GM12873 (cell line): ENCODE measurements around the gene FAM124A.

Experiments
- CTCF ChIP-seq: IDR thresholded peaks from 2 replicates; pipeline ENCODE4 v1.5.1; 2012; ENCODE audit warnings: low read depth, mild to moderate bottlenecking, moderate library complexity, low read length, control low read depth; ENCODE audit not compliant: insufficient read depth; ENCODE audit errors: missing control alignments

FAM124A gene

GRCh38 chr13:51313619-51314018 lies 91.4 kb downstream of the FAM124A start:
- no peak for TF ChIP-seq CTCF

GRCh38 chr13:51317262-51317661 lies 95.1 kb downstream of the FAM124A start:
- TF ChIP-seq CTCF, result no peak

GRCh38 chr13:51318015-51318414 lies 95.8 kb downstream of the FAM124A start:
- no peak for TF ChIP-seq CTCF

- TF ChIP-seq CTCF, result no peak
Measured at GRCh38 chr13:51318876-51319275, 96.7 kb downstream of the FAM124A start.

- no peak for TF ChIP-seq CTCF
Measured at GRCh38 chr13:51321836-51322235, 99.6 kb downstream of the FAM124A start.

GRCh38 chr13:51322826-51323225 lies 100.6 kb downstream of the FAM124A start:
- no peak for TF ChIP-seq CTCF

GRCh38 chr13:51323824-51324511 lies 101.8 kb downstream of the FAM124A start:
- no peak for TF ChIP-seq CTCF
